ENCODE results near the gene IL12RB2.

- TF ChIP-seq YY1 (IDR thresholded peaks at IDR 0.05; ENCODE audit: insufficient read depth, insufficient read length): no peak
- TF ChIP-seq SUZ12 (IDR thresholded peaks at IDR 0.05; ENCODE audit: extremely low read depth, insufficient read depth, insufficient read length): no peak
- no peak for TF ChIP-seq ZNF274 (IDR thresholded peaks at IDR 0.05; ENCODE audit: low read depth, low read length)
These were observed 98.0 kb downstream of the IL12RB2 start for GRCh38 chr1:67405473-67406245.

Measured in NT2/D1 (cell line).